NCI-H345 treated with DMSO at 0.1 percent for 48 hours (cell line): ENCODE data around the gene OR2T35.
"Not testable (repeated sequence)": the region's sequence is repeated elsewhere in the genome, so short reads cannot be mapped to it uniquely, and the experiment has no call there.

Source experiments
- DNase-seq: peaks from one replicate; lab custom pipeline; 2025; ENCODE audit not compliant: unreplicated experiment; lab: John Stamatoyannopoulos, UW

OR2T35 gene

GRCh38 chr1:248645178-248645577 lies at the start of gene OR2T35:
OR2T35 (minus strand) TSS chr1:248645278; CDS start chr1:248639258, 6,020 bp downstream.
- not testable (repeated sequence) for DNase-seq

- no peak for DNase-seq
Observed at GRCh38 chr1:248691567-248692155, 46.6 kb upstream of the OR2T35 start.

- DNase-seq, result no peak
Observed at GRCh38 chr1:248688527-248689298, 43.6 kb upstream of the OR2T35 start.

GRCh38 chr1:248686815-248687214 lies 41.7 kb upstream of the OR2T35 start:
- DNase-seq, result no peak

GRCh38 chr1:248681651-248682050 lies 36.6 kb upstream of the OR2T35 start:
- DNase-seq, result no peak

GRCh38 chr1:248670003-248670402 lies 24.9 kb upstream of the OR2T35 start:
- no peak for DNase-seq

GRCh38 chr1:248663453-248664328 lies 18.6 kb upstream of the OR2T35 start:
- not testable (repeated sequence) for DNase-seq

GRCh38 chr1:248656797-248657196 lies 11.7 kb upstream of the OR2T35 start:
- DNase-seq, result not testable (repeated sequence)

GRCh38 chr1:248655354-248655753 lies 10.3 kb upstream of the OR2T35 start, which contains the start of gene OR2T27:
OR2T27 (minus strand) TSS chr1:248655528; CDS start chr1:248650884, 4,644 bp downstream.
- not testable (repeated sequence) for DNase-seq

GRCh38 chr1:248648770-248649536 lies 3.9 kb upstream of the OR2T35 start:
- DNase-seq, result not testable (repeated sequence)

- DNase-seq, result not testable (repeated sequence)
Observed at GRCh38 chr1:248642971-248643651, 2.0 kb downstream of the OR2T35 start.

GRCh38 chr1:248641583-248641982 lies 3.5 kb downstream of the OR2T35 start:
- DNase-seq, result not testable (repeated sequence)

GRCh38 chr1:248640906-248641305 lies 4.2 kb downstream of the OR2T35 start:
- DNase-seq, result not testable (repeated sequence)

- not testable (repeated sequence) for DNase-seq
Observed at GRCh38 chr1:248639652-248640051, 5.4 kb downstream of the OR2T35 start.

- DNase-seq, result not testable (repeated sequence)
Observed at GRCh38 chr1:248636612-248637011, 8.5 kb downstream of the OR2T35 start.

GRCh38 chr1:248634991-248635390 lies 10.1 kb downstream of the OR2T35 start, which contains the start of gene OR2T11:
OR2T11 (minus strand) TSS chr1:248635091; CDS start chr1:248627128, 7,963 bp downstream.
- DNase-seq, result not testable (repeated sequence)

GRCh38 chr1:248631354-248632008 lies 13.6 kb downstream of the OR2T35 start:
- DNase-seq, result no peak

GRCh38 chr1:248630551-248630950 lies 14.5 kb downstream of the OR2T35 start:
- no peak for DNase-seq
